Liver (tissue), 9 donors: Measurements from ENCODE around the gene PTPN22. TPM values are rescaled to one million over a fixed set of nuclear protein-coding genes. Genes with fewer than 3 reads are reported as not detected.

Experiments
- DNase-seq: peaks from one replicate; pipeline ENCODE4 v3.0.0-alpha.2; 2017; ENCODE audit warnings: low spot score
- H3K27ac ChIP-seq, 2 donors: one replicate each; pipeline ENCODE4 v1.7.0; 2013; ENCODE audit warnings: inconsistent platforms in 2 of 2, low read length in 2 of 2, control low read depth in 1 of 2, low read depth in 1 of 2, mild to moderate bottlenecking in 1 of 2
- H3K27me3 ChIP-seq, 4 donors: one replicate each; pipeline versions ENCODE4 v1.6.1 to v1.7.0; 2013; ENCODE audit warnings: low read length in 3 of 4, inconsistent platforms in 1 of 4, mild to moderate bottlenecking in 1 of 4, moderate library complexity in 1 of 4; ENCODE audit not compliant: control insufficient read depth in 4 of 4, insufficient read depth in 4 of 4
- H3K36me3 ChIP-seq, 4 donors: one replicate each; pipeline versions ENCODE4 v1.6.1 to v1.7.0; 2013; ENCODE audit warnings: low read length in 3 of 4, mild to moderate bottlenecking in 3 of 4, low read depth in 1 of 4, moderate library complexity in 1 of 4; ENCODE audit not compliant: control insufficient read depth in 4 of 4, insufficient read depth in 3 of 4
- H3K4me1 ChIP-seq, 4 donors: one replicate each; pipeline versions ENCODE4 v1.6.1 to v1.7.0; 2013; ENCODE audit warnings: low read length in 3 of 4, mild to moderate bottlenecking in 3 of 4, moderate library complexity in 1 of 4; ENCODE audit not compliant: control insufficient read depth in 4 of 4, insufficient read depth in 4 of 4
- H3K4me3 ChIP-seq, 3 donors: one replicate each; pipeline versions ENCODE4 v1.6.1 to v1.7.0; 2013; ENCODE audit warnings: low read length in 3 of 3, control low read depth in 1 of 3, low read depth in 1 of 3, mild to moderate bottlenecking in 1 of 3
- H3K9ac ChIP-seq, 2 donors: one replicate each; pipeline ENCODE4 v1.7.0; 2013; ENCODE audit warnings: low read length in 2 of 2, mild to moderate bottlenecking in 2 of 2, moderate library complexity in 2 of 2, control low read depth in 1 of 2, low read depth in 1 of 2
- H3K9me3 ChIP-seq, 4 donors: one replicate each; pipeline versions ENCODE4 v1.6.1 to v1.7.0; 2013; ENCODE audit warnings: low read length in 3 of 4; ENCODE audit not compliant: control insufficient read depth in 4 of 4
- EGR1 ChIP-seq, 2 donors: IDR thresholded peaks; 2 replicates each; pipeline ENCODE4 v1.6.1; 2016 to 2018; ENCODE audit warnings: antibody characterized with exemption in 2 of 2, low read depth in 2 of 2
- FOXA1 ChIP-seq: IDR thresholded peaks from 2 replicates; pipeline ENCODE4 v1.6.1; 2016; ENCODE audit warnings: antibody characterized with exemption
- FOXA2 ChIP-seq: IDR thresholded peaks from 2 replicates; pipeline ENCODE4 v1.6.1; 2016; ENCODE audit warnings: antibody characterized with exemption
- GABPA ChIP-seq, 2 donors: IDR thresholded peaks in 1 of 2; conservative IDR thresholded peaks in 1 of 2; 2 replicates each; pipeline ENCODE4 v1.6.1; 2016; ENCODE audit warnings: antibody characterized with exemption in 2 of 2, mild to moderate bottlenecking in 1 of 2, moderate library complexity in 1 of 2
- HNF4A ChIP-seq, 2 donors: conservative IDR thresholded peaks; 2 replicates each; pipeline ENCODE4 v1.6.1; 2016; ENCODE audit warnings: antibody characterized with exemption in 2 of 2, mild to moderate bottlenecking in 2 of 2
- HNF4G ChIP-seq: IDR thresholded peaks from 2 replicates; pipeline ENCODE4 v1.6.1; 2016; ENCODE audit warnings: antibody characterized with exemption
- JUND ChIP-seq, 2 donors: IDR thresholded peaks; 2 replicates each; pipeline ENCODE4 v1.6.1; 2016; ENCODE audit warnings: antibody characterized with exemption in 2 of 2
- NR2F2 ChIP-seq: IDR thresholded peaks from 2 replicates; pipeline ENCODE4 v1.6.1; 2016; ENCODE audit warnings: antibody characterized with exemption
- RAD21 ChIP-seq, 2 donors: IDR thresholded peaks; 2 replicates each; pipeline ENCODE4 v1.6.1; 2016; ENCODE audit warnings: antibody characterized with exemption in 2 of 2, mild to moderate bottlenecking in 2 of 2
- RXRA ChIP-seq, 2 donors: IDR thresholded peaks; 2 replicates each; pipeline ENCODE4 v1.6.1; 2017 to 2018; ENCODE audit warnings: antibody characterized with exemption in 2 of 2, mild to moderate bottlenecking in 1 of 2
- SP1 ChIP-seq: IDR thresholded peaks from 2 replicates; pipeline ENCODE4 v1.6.1; 2018; ENCODE audit warnings: antibody characterized with exemption, mild to moderate bottlenecking
- TAF1 ChIP-seq: conservative IDR thresholded peaks from 2 replicates; pipeline ENCODE4 v1.6.1; 2016; ENCODE audit warnings: antibody characterized with exemption, mild to moderate bottlenecking
- YY1 ChIP-seq: IDR thresholded peaks from 2 replicates; pipeline ENCODE4 v1.6.1; 2016; ENCODE audit warnings: antibody characterized with exemption, mild to moderate bottlenecking
- WGBS: extraction: QIAGEN DNeasy Blood & Tissue Kit; methylation state at CpG from one replicate; pipeline ENCODE4 v1.1.7; 2013; 5-methylcytosine and 5-hydroxymethylcytosine counted together
- polyA plus RNA-seq, 2 donors: library from polyadenylated mRNA; stranded (reverse) in 1 of 2; unstranded in 1 of 2; fragments of 200-250 nt in 1 of 2; fragments of >200 nt in 1 of 2; fragmentation: Nextera tagmentation in 1 of 2; extraction: Ambion mirVana in 1 of 2; gene quantifications; one replicate each; pipeline versions ENCODE4 v1.2.1 to v1.2.3, GENCODE V29; 2013 to 2015
- total RNA-seq, 2 donors: library from RNA; depleted of rRNA; stranded (reverse); fragments of >200 nt; gene quantifications; one replicate each; pipeline ENCODE4 v1.2.3, GENCODE V29; 2014
- TF ChIP-seq, protein P1 (sequence below): IDR thresholded peaks from 2 replicates; pipeline ENCODE4 v1.6.1; 2016; ENCODE audit warnings: antibody characterized with exemption
- TF ChIP-seq, protein P2 (sequence below): IDR thresholded peaks from 2 replicates; pipeline ENCODE4 v1.6.1; 2016; ENCODE audit warnings: antibody characterized with exemption
- TF ChIP-seq, protein P3 (sequence below): fragments of 150-350 bp; IDR thresholded peaks from 2 replicates; pipeline ENCODE4 v1.5.1; 2017; ENCODE audit warnings: improper control_type of control experiment, low read depth, low read length; ENCODE audit not compliant: missing input control
- TF ChIP-seq, protein P4 (sequence below): IDR thresholded peaks from 2 replicates; pipeline ENCODE4 v1.6.1; 2016; ENCODE audit warnings: antibody characterized with exemption
- donor health status: healthy.
- donor health status: healthy.
- donor health status: healthy.
- donor health status: healthy.
- donor health status: healthy.

Gene PTPN22
- total and polyA plus RNA-seq, 4 donors: 0.24 to 1.9 (median 1.0) TPM

DNA sequence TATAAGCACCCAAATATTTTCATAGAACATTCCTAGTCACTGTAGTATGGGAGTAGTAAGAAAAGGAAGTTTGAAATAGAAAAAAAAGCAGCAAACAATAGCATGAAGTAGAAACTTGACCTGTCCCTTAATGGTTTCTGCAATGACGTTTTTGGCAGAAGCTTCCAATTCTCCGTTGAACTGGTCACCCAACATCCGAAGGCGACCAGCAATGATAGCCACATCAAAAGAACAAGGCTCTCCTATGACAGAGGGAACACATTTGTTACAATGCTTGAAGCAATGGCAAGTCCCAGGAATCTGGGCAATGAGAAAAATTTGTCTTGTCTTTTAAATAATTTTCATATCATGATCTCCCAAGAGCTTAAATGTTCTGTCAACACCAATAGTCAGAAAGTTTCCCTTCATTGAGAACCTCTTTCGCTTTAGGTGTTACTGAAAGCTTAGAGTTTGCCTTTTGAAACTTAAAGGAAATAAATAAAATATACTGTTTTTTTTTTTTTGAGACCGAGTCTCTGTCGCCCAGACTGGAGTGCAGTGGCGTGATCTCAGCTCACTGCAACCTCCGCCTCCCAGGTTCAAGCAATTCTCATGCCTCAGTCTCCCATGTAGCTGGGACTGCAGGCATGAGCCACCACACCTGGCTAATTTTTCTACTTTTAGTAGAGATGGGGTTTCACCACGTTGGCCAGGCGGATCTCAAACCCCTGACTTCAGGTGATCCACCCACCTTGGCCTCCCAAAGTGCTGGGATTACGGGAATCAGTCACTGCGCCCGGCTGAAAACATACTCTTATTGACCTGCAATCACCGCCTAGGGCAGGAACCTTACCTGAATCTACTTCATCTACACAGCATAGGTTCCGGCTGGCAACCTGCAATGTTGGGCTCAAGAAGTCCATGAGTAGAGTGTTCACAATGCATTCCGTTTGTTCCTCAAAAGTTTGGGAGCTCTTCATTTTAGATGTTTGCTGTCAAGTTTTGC is 15.2 kb upstream of the PTPN22 start:
- no peaks in the 10 kb centered on the region for H3K27me3 ChIP-seq
- DNase-seq: no peak
- H3K9me3 ChIP-seq: no peaks in the 10 kb centered on the region
- H3K9ac ChIP-seq: no peak overlapping the region
- H3K4me3 ChIP-seq: no peak overlapping the region
- H3K36me3 ChIP-seq: no peaks in the 10 kb centered on the region
- H3K27ac ChIP-seq: no peak overlapping the region
- whole genome bisulfite sequencing: 82% methylated on average over 17 of the region's 17 CpGs
- TF ChIP-seq FOXA1 (no peak), RXRA (IDR thresholded peaks at IDR 0.05) (no peak), EGR1 (IDR thresholded peaks at IDR 0.05; ENCODE audit: low read depth in 2 of 2) (no peak), HNF4G (no peak), GABPA (IDR thresholded peaks at IDR 0.05 in 1 of 2, conservative IDR thresholded peaks at IDR 0.05 in 1 of 2) (no peak), SP1 (no peak), TAF1 (no peak), RAD21 (IDR thresholded peaks at IDR 0.05) (no peak), FOXA2 (no peak), YY1 (no peak)
- TF ChIP-seq, protein P1, sequence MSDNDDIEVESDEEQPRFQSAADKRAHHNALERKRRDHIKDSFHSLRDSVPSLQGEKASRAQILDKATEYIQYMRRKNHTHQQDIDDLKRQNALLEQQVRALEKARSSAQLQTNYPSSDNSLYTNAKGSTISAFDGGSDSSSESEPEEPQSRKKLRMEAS: no peak
- TF ChIP-seq, protein P2, sequence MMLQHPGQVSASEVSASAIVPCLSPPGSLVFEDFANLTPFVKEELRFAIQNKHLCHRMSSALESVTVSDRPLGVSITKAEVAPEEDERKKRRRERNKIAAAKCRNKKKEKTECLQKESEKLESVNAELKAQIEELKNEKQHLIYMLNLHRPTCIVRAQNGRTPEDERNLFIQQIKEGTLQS: no peak
- TF ChIP-seq, protein P3, sequence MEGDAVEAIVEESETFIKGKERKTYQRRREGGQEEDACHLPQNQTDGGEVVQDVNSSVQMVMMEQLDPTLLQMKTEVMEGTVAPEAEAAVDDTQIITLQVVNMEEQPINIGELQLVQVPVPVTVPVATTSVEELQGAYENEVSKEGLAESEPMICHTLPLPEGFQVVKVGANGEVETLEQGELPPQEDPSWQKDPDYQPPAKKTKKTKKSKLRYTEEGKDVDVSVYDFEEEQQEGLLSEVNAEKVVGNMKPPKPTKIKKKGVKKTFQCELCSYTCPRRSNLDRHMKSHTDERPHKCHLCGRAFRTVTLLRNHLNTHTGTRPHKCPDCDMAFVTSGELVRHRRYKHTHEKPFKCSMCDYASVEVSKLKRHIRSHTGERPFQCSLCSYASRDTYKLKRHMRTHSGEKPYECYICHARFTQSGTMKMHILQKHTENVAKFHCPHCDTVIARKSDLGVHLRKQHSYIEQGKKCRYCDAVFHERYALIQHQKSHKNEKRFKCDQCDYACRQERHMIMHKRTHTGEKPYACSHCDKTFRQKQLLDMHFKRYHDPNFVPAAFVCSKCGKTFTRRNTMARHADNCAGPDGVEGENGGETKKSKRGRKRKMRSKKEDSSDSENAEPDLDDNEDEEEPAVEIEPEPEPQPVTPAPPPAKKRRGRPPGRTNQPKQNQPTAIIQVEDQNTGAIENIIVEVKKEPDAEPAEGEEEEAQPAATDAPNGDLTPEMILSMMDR: no peak
- H3K4me1 ChIP-seq: no peaks in the 10 kb centered on the region

DNA sequence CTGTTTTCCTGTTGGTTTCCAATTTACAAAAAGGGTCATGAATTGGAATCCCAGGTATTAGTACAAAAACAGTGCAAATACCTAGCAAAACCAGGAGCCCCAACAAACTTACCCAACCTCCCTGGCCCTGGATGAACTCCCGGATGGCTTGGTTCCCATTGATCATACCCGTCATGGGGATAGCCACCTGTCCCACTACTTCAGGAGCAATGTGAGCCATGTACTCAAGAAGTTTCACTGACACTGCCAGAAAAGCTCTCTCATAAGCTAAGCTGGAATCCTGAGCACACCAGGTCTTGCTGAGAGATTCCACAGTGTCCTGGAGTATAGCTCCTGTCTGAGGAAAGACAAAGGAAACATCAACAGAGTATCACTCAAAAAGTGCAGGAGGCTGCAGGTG is 10.1 kb upstream of the PTPN22 start:
- H3K9ac ChIP-seq: no peak overlapping the region
- no peaks in the 10 kb centered on the region for H3K27me3 ChIP-seq
- H3K9me3 ChIP-seq: no peaks in the 10 kb centered on the region
- no peak for DNase-seq
- H3K36me3 ChIP-seq: no peaks in the 10 kb centered on the region
- H3K4me3 ChIP-seq: no peak overlapping the region
- WGBS: 89% methylated on average over 2 of the region's 2 CpGs
- H3K27ac ChIP-seq: no peak overlapping the region
- TF ChIP-seq GABPA (IDR thresholded peaks at IDR 0.05 in 1 of 2, conservative IDR thresholded peaks at IDR 0.05 in 1 of 2): no peak
- no peak for TF ChIP-seq RAD21 (IDR thresholded peaks at IDR 0.05)
- TF ChIP-seq, protein P3: no peak
- no peak for TF ChIP-seq YY1
- TF ChIP-seq, protein P1: no peak
- no peak for TF ChIP-seq FOXA2
- TF ChIP-seq JUND (IDR thresholded peaks at IDR 0.05): no peak
- no peak for TF ChIP-seq SP1
- TF ChIP-seq, protein P4, sequence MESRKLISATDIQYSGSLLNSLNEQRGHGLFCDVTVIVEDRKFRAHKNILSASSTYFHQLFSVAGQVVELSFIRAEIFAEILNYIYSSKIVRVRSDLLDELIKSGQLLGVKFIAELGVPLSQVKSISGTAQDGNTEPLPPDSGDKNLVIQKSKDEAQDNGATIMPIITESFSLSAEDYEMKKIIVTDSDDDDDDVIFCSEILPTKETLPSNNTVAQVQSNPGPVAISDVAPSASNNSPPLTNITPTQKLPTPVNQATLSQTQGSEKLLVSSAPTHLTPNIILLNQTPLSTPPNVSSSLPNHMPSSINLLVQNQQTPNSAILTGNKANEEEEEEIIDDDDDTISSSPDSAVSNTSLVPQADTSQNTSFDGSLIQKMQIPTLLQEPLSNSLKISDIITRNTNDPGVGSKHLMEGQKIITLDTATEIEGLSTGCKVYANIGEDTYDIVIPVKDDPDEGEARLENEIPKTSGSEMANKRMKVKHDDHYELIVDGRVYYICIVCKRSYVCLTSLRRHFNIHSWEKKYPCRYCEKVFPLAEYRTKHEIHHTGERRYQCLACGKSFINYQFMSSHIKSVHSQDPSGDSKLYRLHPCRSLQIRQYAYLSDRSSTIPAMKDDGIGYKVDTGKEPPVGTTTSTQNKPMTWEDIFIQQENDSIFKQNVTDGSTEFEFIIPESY: no peak
- TF ChIP-seq HNF4A (conservative IDR thresholded peaks at IDR 0.05): no peak
- TF ChIP-seq HNF4G: no peak
- TF ChIP-seq TAF1: no peak
- no peak for TF ChIP-seq RXRA (IDR thresholded peaks at IDR 0.05)
- no peak for TF ChIP-seq NR2F2
- no peak for TF ChIP-seq EGR1 (IDR thresholded peaks at IDR 0.05; ENCODE audit: low read depth in 2 of 2)
- H3K4me1 ChIP-seq: no peaks in the 10 kb centered on the region
